IMR-90 (cell line): ENCODE data around the gene CHMP5. TPM values are rescaled to one million over a fixed set of nuclear protein-coding genes. Genes with fewer than 3 reads are reported as not detected.

Experiments
- ATAC-seq: fragments of 200-7000 bp; cut with Tn5 transposase; 2 replicates; pipeline ENCODE4 v1.9.1; 2020; ENCODE audit warnings: low read depth, mild to moderate bottlenecking, moderate library complexity
- BruUV-seq: library from RNA; stranded (reverse); fragments of 400-500 nt; replicated peaks from 2 replicates; lab custom pipeline; 2021; lab: Mats Ljungman, UMichigan
- CTCF ChIA-PET: fragments of 300-600 bp; formaldehyde crosslinking; extraction: SDS; loops from one replicate; lab custom pipeline; 2021; ENCODE audit warnings: antibody characterized with exemption; lab: Yijun Ruan, JAX
- POLR2A ChIA-PET: fragments of 300-600 bp; sonication (Branson Sonifier 250); formaldehyde crosslinking; loops from one replicate; lab custom pipeline; 2022; ENCODE audit warnings: antibody characterized with exemption; ENCODE audit not compliant: unreplicated experiment; lab: Charles Lee
- DNase-seq: peaks from one replicate; pipeline ENCODE4 v3.0.0; 2013
- H2AFZ ChIP-seq: replicated peaks from 2 replicates; pipeline ENCODE3; 2013; ENCODE audit warnings: low read length, mild to moderate bottlenecking; ENCODE audit not compliant: poor library complexity
- H2AK5ac ChIP-seq: 2 replicates; pipeline ENCODE4 v1.6.1; 2013; ENCODE audit warnings: low read depth, low read length, inconsistent platforms
- H2AK9ac ChIP-seq: replicated peaks from 2 replicates; pipeline ENCODE3; 2013; ENCODE audit warnings: mild to moderate bottlenecking, low read depth, low read length, moderate library complexity; ENCODE audit not compliant: poor library complexity
- H2BK120ac ChIP-seq: 2 replicates; pipeline ENCODE4 v1.6.1; 2013; ENCODE audit warnings: low read depth, low read length, inconsistent platforms
- H2BK15ac ChIP-seq: 3 replicates; pipeline ENCODE4 v1.6.1; 2013; ENCODE audit warnings: low read depth, low read length, inconsistent platforms
- H2BK20ac ChIP-seq: 2 replicates; pipeline ENCODE4 v1.6.1; 2013; ENCODE audit warnings: low read depth, mild to moderate bottlenecking, inconsistent platforms, low read length, moderate library complexity
- H2BK5ac ChIP-seq: 2 replicates; pipeline ENCODE4 v1.6.1; 2013; ENCODE audit warnings: mild to moderate bottlenecking, low read depth, low read length, inconsistent platforms; ENCODE audit not compliant: poor library complexity, severe bottlenecking
- H3K14ac ChIP-seq: replicated peaks from 2 replicates; pipeline ENCODE4 v1.6.1; 2013; ENCODE audit warnings: low read depth, low read length, inconsistent platforms
- H3K18ac ChIP-seq: 2 replicates; pipeline ENCODE4 v1.6.1; 2013; ENCODE audit warnings: low read depth, low read length, control low read depth
- H3K23ac ChIP-seq: 2 replicates; pipeline ENCODE4 v1.6.1; 2013; ENCODE audit warnings: low read depth, low read length, inconsistent platforms
- H3K27ac ChIP-seq: 2 replicates; pipeline ENCODE4 v1.5.1; 2013; ENCODE audit warnings: mild to moderate bottlenecking, control low read depth, low read length; ENCODE audit not compliant: insufficient read depth
- H3K27me3 ChIP-seq: 2 replicates; pipeline ENCODE4 v1.6.1; 2013; ENCODE audit warnings: low read length; ENCODE audit not compliant: control insufficient read depth, insufficient read depth
- H3K36me3 ChIP-seq: 2 replicates; pipeline ENCODE4 v1.6.1; 2013; ENCODE audit warnings: low read length, mixed read lengths; ENCODE audit not compliant: control insufficient read depth, insufficient read depth
- H3K4ac ChIP-seq: 2 replicates; pipeline ENCODE4 v1.6.1; 2013; ENCODE audit warnings: low read depth, low read length, inconsistent platforms
- H3K4me1 ChIP-seq: 2 replicates; pipeline ENCODE4 v1.6.1; 2013; ENCODE audit warnings: low read length, mixed read lengths; ENCODE audit not compliant: control insufficient read depth, insufficient read depth
- H3K4me2 ChIP-seq: 2 replicates; pipeline ENCODE4 v1.6.1; 2013; ENCODE audit warnings: low read depth, mild to moderate bottlenecking, control low read depth, low read length, moderate library complexity
- H3K4me3 ChIP-seq: 2 replicates; pipeline ENCODE4 v1.5.1; 2013; ENCODE audit warnings: low read depth, mild to moderate bottlenecking, control low read depth, low read length, moderate library complexity; ENCODE audit not compliant: insufficient read depth
- H3K56ac ChIP-seq: 2 replicates; pipeline ENCODE4 v1.6.1; 2013; ENCODE audit warnings: low read length, inconsistent platforms; ENCODE audit not compliant: insufficient read depth; ENCODE audit errors: extremely low read depth
- H3K79me1 ChIP-seq, 2 experiments: 2 replicates each; pipeline ENCODE4 v1.6.1; 2013; ENCODE audit warnings: low read length in 2 of 2, inconsistent platforms in 1 of 2, low read depth in 1 of 2
- H3K9ac ChIP-seq: 2 replicates; pipeline ENCODE4 v1.6.1; 2013; ENCODE audit warnings: low read depth, low read length, control low read depth
- H3K9me1 ChIP-seq: 2 replicates; pipeline ENCODE4 v1.6.1; 2013; ENCODE audit warnings: low read length, inconsistent platforms; ENCODE audit not compliant: insufficient read depth
- H3K9me3 ChIP-seq: 2 replicates; pipeline ENCODE4 v1.6.1; 2013; ENCODE audit warnings: low read length; ENCODE audit not compliant: control insufficient read depth, insufficient read depth
- H4K20me1 ChIP-seq: 2 replicates; pipeline ENCODE4 v1.6.1; 2013; ENCODE audit warnings: low read length, inconsistent platforms; ENCODE audit not compliant: insufficient read depth
- H4K5ac ChIP-seq: 2 replicates; pipeline ENCODE4 v1.6.1; 2013; ENCODE audit warnings: mild to moderate bottlenecking, low read depth, low read length, control low read depth
- H4K8ac ChIP-seq, 2 experiments: 2 replicates each; pipeline ENCODE4 v1.6.1; 2013; ENCODE audit warnings: low read depth in 2 of 2, low read length in 2 of 2, control low read depth in 1 of 2, inconsistent platforms in 1 of 2
- H4K91ac ChIP-seq: 2 replicates; pipeline ENCODE4 v1.6.1; 2013; ENCODE audit warnings: low read depth, low read length, inconsistent platforms; ENCODE audit not compliant: insufficient read depth
- CEBPB ChIP-seq: IDR thresholded peaks from 2 replicates; pipeline ENCODE4 v1.6.1; 2012; ENCODE audit warnings: low read depth, low read length, improper control_type of control experiment
- MXI1 ChIP-seq: IDR thresholded peaks from 2 replicates; pipeline ENCODE4 v1.6.1; 2012; ENCODE audit warnings: low read depth, mild to moderate bottlenecking, low read length, moderate library complexity, borderline replicate concordance
- NFE2L2 ChIP-seq: fragments of 150-350 bp; IDR thresholded peaks from 2 replicates; pipeline ENCODE4 v1.6.1; 2016; ENCODE audit warnings: low read depth, mild to moderate bottlenecking, low read length
- RAD21 ChIP-seq: IDR thresholded peaks from 2 replicates; pipeline ENCODE4 v1.6.1; 2012; ENCODE audit warnings: low read length, improper control_type of control experiment
- SMC3 ChIP-seq: fragments of 150-350 bp; IDR thresholded peaks from 2 replicates; pipeline ENCODE4 v1.6.1; 2016; ENCODE audit warnings: low read depth, mild to moderate bottlenecking, antibody characterized with exemption, low read length, moderate library complexity
- WGBS, 2 experiments: methylation state at CpG; one replicate each; pipeline versions ENCODE4 v1.1.5 to v1.1.7; 2013; ENCODE audit warnings: missing lambda C conversion rate in 2 of 2; ENCODE audit not compliant: insufficient read length in 1 of 2; ENCODE audit errors: extremely low coverage in 2 of 2; 5-methylcytosine and 5-hydroxymethylcytosine counted together
- dilution Hi-C: fragments of 300-500 bp; cut with HindIII; formaldehyde crosslinking; loops from one replicate; pipeline ENCODE4 v1.14.3; 2018; ENCODE audit warnings: low sequenced_read_pairs; ENCODE audit not compliant: unreplicated experiment
- in situ Hi-C: fragments of 300-500 bp; cut with MboI; formaldehyde crosslinking; loops from 3 replicates; pipeline ENCODE4 v1.14.3; 2019; ENCODE audit warnings: low sequenced_read_pairs, inconsistent platforms, mixed read lengths
- intact Hi-C: fragments of 100-400 bp; cut with micrococcal nuclease; formaldehyde crosslinking; loops from 2 replicates; pipeline ENCODE4 v1.10.0; 2022
- polyA plus RNA-seq, 3 experiments: library from polyadenylated mRNA; depleted of rRNA; stranded (reverse); fragments of >200 nt; gene quantifications; 2 replicates each; pipeline ENCODE4 v1.2.3, GENCODE V29; 2012; ENCODE audit warnings: low replicate concordance in 1 of 3
- total RNA-seq: library from RNA; depleted of rRNA; stranded (reverse); fragments of >200 nt; gene quantifications from 2 replicates; pipeline ENCODE4 v1.2.3, GENCODE V29; 2012
- TF ChIP-seq, protein P1 (sequence below): fragments of 150-350 bp; IDR thresholded peaks from 2 replicates; pipeline ENCODE4 v1.6.1; 2017; ENCODE audit warnings: mild to moderate bottlenecking, antibody characterized with exemption, low read length, low read depth

CHMP5 gene
- total and polyA plus RNA-seq, 2 of the 4 experiments (the other 2 are of a cell fraction), result 70.6 to 80.8 TPM

DNA sequence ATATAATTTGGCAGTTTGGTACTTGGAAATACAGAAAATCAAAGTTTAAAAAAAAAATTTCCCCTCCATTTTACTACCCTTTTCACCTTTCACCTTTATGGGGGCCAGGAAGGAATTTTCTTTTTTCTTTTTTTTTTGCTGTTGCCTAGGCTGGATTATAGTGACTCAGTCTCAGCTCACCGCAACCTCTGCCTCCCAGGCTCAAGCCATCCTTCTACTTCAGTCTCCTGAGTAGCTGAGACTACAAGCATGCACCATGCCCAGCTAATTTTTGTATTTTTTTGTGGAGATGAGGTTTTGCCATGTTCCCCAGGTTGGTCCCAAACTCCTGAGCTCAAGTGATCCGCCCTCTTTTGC lies 9.1 kb downstream of the CHMP5 start:
- no peak overlapping the region for H2AK9ac ChIP-seq
- dilution Hi-C loops (no loop called here), intact Hi-C loops (no loop called here), in situ Hi-C loops (no loop called here)
- peaks cover 2% of the 10 kb centered on the region; the same call in 1 of the 2 replicates for H3K9me1 ChIP-seq
- no peak overlapping the region for H3K4me2 ChIP-seq
- no peak overlapping the region for H4K8ac ChIP-seq
- DNase-seq (peak; percentile 49), ATAC-seq (peak; percentile 59; the same call in 1 of the 2 replicates)
- peaks cover 53% of the 10 kb centered on the region for H3K36me3 ChIP-seq
- H2BK20ac ChIP-seq, result no peak overlapping the region
- H3K4ac ChIP-seq, result no peak overlapping the region
- no peak overlapping the region for H3K9ac ChIP-seq
- CTCF ChIA-PET, result interaction anchor here (1.1 kb wide), 1 partner anchor 9 kb away, joined by 5 read pairs; no protein-coding TSS in a partner anchor
- no CpG with 5 or more reads among the region's 2 CpGs for WGBS, 2 experiments
- no peaks in the 10 kb centered on the region for H3K9me3 ChIP-seq
- H3K27me3 ChIP-seq, result no peaks in the 10 kb centered on the region
- H3K4me1 ChIP-seq, result peaks cover 5% of the 10 kb centered on the region
- no peak overlapping the region for H3K18ac ChIP-seq
- no peak for TF ChIP-seq RAD21
- TF ChIP-seq, protein P1, sequence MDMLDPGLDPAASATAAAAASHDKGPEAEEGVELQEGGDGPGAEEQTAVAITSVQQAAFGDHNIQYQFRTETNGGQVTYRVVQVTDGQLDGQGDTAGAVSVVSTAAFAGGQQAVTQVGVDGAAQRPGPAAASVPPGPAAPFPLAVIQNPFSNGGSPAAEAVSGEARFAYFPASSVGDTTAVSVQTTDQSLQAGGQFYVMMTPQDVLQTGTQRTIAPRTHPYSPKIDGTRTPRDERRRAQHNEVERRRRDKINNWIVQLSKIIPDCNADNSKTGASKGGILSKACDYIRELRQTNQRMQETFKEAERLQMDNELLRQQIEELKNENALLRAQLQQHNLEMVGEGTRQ, result no peak
- TF ChIP-seq CEBPB, result no peak
- TF ChIP-seq SMC3, result no peak
- TF ChIP-seq NFE2L2, result no peak
- TF ChIP-seq MXI1, result no peak
- no peak overlapping the region for H3K27ac ChIP-seq
- POLR2A ChIA-PET, result interaction anchor here (0.9 kb wide), 1 partner anchor 9 kb away, joined by 3 read pairs; the partner anchor contains the start of genes BAG1 and CHMP5
- BruUV-seq, result no TSS peak
- no peak overlapping the region for H3K14ac ChIP-seq
- H2BK5ac ChIP-seq, result no peak overlapping the region
- H3K56ac ChIP-seq, result no peak overlapping the region
- no peaks in the 10 kb centered on the region for H4K20me1 ChIP-seq
- no peak overlapping the region for H3K23ac ChIP-seq
- no peak overlapping the region for H2BK15ac ChIP-seq
- H3K79me1 ChIP-seq, result peaks cover 13 to 21% of the 10 kb centered on the region in 2 experiments; a peak in 3 of 4 replicates
- no peak overlapping the region for H4K91ac ChIP-seq
- no peak overlapping the region for H2AFZ ChIP-seq
- H4K5ac ChIP-seq, result no peak overlapping the region
- no peak overlapping the region for H2BK120ac ChIP-seq
- no peak overlapping the region for H2AK5ac ChIP-seq
- no peak overlapping the region for H3K4me3 ChIP-seq
